ENCODE data around the gene MYL10. TPM values are rescaled to one million over a fixed set of nuclear protein-coding genes. Genes with fewer than 3 reads are reported as not detected.

MYL10 gene
- polyA plus RNA-seq, 1 donor from 2014 or later = not detected

DNA sequence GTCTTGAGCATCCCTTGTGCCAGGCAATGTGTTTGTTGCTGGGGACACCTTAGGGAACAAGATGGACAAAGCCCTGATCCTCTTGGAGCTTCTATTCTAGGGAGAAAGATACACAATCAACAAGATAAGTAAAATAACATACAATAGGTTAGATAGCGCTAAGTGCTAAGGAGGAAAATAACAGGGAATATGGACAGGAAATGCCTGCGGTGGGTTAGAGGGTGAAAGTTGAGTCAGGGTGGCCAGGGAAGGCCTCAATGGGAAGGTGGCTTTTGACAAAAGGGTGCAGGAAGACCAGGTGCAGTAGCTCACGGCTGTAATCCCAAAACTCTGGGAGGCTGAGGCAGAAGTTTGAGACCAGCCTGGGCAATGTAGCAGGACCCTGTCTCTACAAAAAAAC, 38.3 kb upstream of the MYL10 start:
- no peaks in the 10 kb centered on the region for H3K79me2 ChIP-seq (replicated peaks; ENCODE audit: insufficient read depth, low read length)
- no peaks in the 10 kb centered on the region for H3K9me3 ChIP-seq (ENCODE audit: low read length)
- H4K20me1 ChIP-seq (ENCODE audit: insufficient read depth) = no peaks in the 10 kb centered on the region
- H3K4me3 ChIP-seq (ENCODE audit: low read length) = no peak overlapping the region
- H2AFZ ChIP-seq (ENCODE audit: low read depth, low read length) = no peak overlapping the region
- H3K36me3 ChIP-seq (ENCODE audit: insufficient read depth, low read length) = no peaks in the 10 kb centered on the region
- H3F3A ChIP-seq (ENCODE audit: insufficient read depth, low read length, poor library complexity, severe bottlenecking) = no peaks in the 10 kb centered on the region
- no peak overlapping the region for H3K27ac ChIP-seq (ENCODE audit: low read length)
- H3K4me2 ChIP-seq (ENCODE audit: low read length) = no peak overlapping the region
- no peaks in the 10 kb centered on the region for H3K9me2 ChIP-seq (ENCODE audit: insufficient read depth, low read length)
- H3K9ac ChIP-seq (ENCODE audit: low read length) = no peak overlapping the region
- no peaks in the 10 kb centered on the region for H3K27me3 ChIP-seq (ENCODE audit: insufficient read depth, low read depth, low read length)
- TF ChIP-seq TAF1 (IDR thresholded peaks at IDR 0.05; ENCODE audit: low read depth) (no peak), EP300 (conservative IDR thresholded peaks at IDR 0.05; ENCODE audit: poor library complexity, severe bottlenecking) (no peak), MXI1 (conservative IDR thresholded peaks at IDR 0.05; ENCODE audit: poor library complexity, severe bottlenecking) (no peak), SMC3 (conservative IDR thresholded peaks at IDR 0.05; ENCODE audit: poor library complexity) (no peak), POLR2AphosphoS5 (IDR thresholded peaks at IDR 0.05) (no peak), RAD21 (conservative IDR thresholded peaks at IDR 0.05) (no peak), EZH2 (IDR thresholded peaks at IDR 0.05; ENCODE audit: borderline replicate concordance, insufficient read depth, low read length, poor library complexity, severe bottlenecking) (no peak)
- TF ChIP-seq, protein P1, sequence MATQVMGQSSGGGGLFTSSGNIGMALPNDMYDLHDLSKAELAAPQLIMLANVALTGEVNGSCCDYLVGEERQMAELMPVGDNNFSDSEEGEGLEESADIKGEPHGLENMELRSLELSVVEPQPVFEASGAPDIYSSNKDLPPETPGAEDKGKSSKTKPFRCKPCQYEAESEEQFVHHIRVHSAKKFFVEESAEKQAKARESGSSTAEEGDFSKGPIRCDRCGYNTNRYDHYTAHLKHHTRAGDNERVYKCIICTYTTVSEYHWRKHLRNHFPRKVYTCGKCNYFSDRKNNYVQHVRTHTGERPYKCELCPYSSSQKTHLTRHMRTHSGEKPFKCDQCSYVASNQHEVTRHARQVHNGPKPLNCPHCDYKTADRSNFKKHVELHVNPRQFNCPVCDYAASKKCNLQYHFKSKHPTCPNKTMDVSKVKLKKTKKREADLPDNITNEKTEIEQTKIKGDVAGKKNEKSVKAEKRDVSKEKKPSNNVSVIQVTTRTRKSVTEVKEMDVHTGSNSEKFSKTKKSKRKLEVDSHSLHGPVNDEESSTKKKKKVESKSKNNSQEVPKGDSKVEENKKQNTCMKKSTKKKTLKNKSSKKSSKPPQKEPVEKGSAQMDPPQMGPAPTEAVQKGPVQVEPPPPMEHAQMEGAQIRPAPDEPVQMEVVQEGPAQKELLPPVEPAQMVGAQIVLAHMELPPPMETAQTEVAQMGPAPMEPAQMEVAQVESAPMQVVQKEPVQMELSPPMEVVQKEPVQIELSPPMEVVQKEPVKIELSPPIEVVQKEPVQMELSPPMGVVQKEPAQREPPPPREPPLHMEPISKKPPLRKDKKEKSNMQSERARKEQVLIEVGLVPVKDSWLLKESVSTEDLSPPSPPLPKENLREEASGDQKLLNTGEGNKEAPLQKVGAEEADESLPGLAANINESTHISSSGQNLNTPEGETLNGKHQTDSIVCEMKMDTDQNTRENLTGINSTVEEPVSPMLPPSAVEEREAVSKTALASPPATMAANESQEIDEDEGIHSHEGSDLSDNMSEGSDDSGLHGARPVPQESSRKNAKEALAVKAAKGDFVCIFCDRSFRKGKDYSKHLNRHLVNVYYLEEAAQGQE (IDR thresholded peaks at IDR 0.05; ENCODE audit: borderline replicate concordance) = no peak
- TF ChIP-seq, protein P2, sequence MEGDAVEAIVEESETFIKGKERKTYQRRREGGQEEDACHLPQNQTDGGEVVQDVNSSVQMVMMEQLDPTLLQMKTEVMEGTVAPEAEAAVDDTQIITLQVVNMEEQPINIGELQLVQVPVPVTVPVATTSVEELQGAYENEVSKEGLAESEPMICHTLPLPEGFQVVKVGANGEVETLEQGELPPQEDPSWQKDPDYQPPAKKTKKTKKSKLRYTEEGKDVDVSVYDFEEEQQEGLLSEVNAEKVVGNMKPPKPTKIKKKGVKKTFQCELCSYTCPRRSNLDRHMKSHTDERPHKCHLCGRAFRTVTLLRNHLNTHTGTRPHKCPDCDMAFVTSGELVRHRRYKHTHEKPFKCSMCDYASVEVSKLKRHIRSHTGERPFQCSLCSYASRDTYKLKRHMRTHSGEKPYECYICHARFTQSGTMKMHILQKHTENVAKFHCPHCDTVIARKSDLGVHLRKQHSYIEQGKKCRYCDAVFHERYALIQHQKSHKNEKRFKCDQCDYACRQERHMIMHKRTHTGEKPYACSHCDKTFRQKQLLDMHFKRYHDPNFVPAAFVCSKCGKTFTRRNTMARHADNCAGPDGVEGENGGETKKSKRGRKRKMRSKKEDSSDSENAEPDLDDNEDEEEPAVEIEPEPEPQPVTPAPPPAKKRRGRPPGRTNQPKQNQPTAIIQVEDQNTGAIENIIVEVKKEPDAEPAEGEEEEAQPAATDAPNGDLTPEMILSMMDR (IDR thresholded peaks at IDR 0.05; ENCODE audit: poor library complexity, severe bottlenecking) = no peak

DNA sequence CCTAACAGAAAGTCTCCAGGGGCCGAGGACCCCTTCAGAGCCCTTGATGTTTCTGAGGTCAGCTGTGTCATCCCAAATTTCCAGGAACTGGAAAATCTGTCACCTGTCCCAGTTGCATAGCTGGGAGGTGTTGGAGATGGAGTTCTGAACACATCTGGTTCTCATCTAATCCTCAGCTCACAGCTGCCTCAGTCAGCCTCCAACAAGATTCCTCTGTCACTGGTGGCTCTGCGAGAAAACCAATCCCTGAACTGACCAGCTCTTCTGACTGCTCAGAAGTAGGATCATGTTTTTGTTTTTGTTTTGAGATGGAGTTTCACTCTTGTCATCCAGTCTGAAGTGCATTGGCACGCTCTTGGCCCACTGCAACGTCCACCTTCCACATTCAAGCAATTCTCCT, 37.6 kb upstream of the MYL10 start:
- no peak overlapping the region for H3K9ac ChIP-seq (ENCODE audit: low read length)
- H3K9me3 ChIP-seq (ENCODE audit: low read length) = no peaks in the 10 kb centered on the region

More for the DNA sequence above, 37.6 kb upstream of the MYL10 start:
- no peak overlapping the region for H2AFZ ChIP-seq (ENCODE audit: low read depth, low read length)
- H3K9me2 ChIP-seq (ENCODE audit: insufficient read depth, low read length) = no peaks in the 10 kb centered on the region
- TF ChIP-seq EZH2 (IDR thresholded peaks at IDR 0.05; ENCODE audit: borderline replicate concordance, insufficient read depth, low read length, poor library complexity, severe bottlenecking) (no peak), EP300 (conservative IDR thresholded peaks at IDR 0.05; ENCODE audit: poor library complexity, severe bottlenecking) (no peak), SMC3 (conservative IDR thresholded peaks at IDR 0.05; ENCODE audit: poor library complexity) (no peak), MXI1 (conservative IDR thresholded peaks at IDR 0.05; ENCODE audit: poor library complexity, severe bottlenecking) (no peak), RAD21 (conservative IDR thresholded peaks at IDR 0.05) (no peak), POLR2AphosphoS5 (IDR thresholded peaks at IDR 0.05) (no peak), TAF1 (IDR thresholded peaks at IDR 0.05; ENCODE audit: low read depth) (no peak)
- TF ChIP-seq, protein P2 (IDR thresholded peaks at IDR 0.05; ENCODE audit: poor library complexity, severe bottlenecking) = no peak
- TF ChIP-seq, protein P1 (IDR thresholded peaks at IDR 0.05; ENCODE audit: borderline replicate concordance) = no peak
- H3K27me3 ChIP-seq (ENCODE audit: insufficient read depth, low read depth, low read length) = no peaks in the 10 kb centered on the region
- H3K4me2 ChIP-seq (ENCODE audit: low read length) = no peak overlapping the region
- no peaks in the 10 kb centered on the region for H3K79me2 ChIP-seq (replicated peaks; ENCODE audit: insufficient read depth, low read length)
- no peak overlapping the region for H3K4me3 ChIP-seq (ENCODE audit: low read length)
- no peaks in the 10 kb centered on the region for H3K36me3 ChIP-seq (ENCODE audit: insufficient read depth, low read length)
- no peaks in the 10 kb centered on the region for H4K20me1 ChIP-seq (ENCODE audit: insufficient read depth)
- H3F3A ChIP-seq (ENCODE audit: insufficient read depth, low read length, poor library complexity, severe bottlenecking) = no peaks in the 10 kb centered on the region
- H3K27ac ChIP-seq (ENCODE audit: low read length) = no peak overlapping the region

All from neural cell (in vitro differentiated cells).